Gastroesophageal sphincter (tissue), 4 donors: ENCODE results near the gene ZNHIT2. TPM values are rescaled to one million over a fixed set of nuclear protein-coding genes. Genes with fewer than 3 reads are reported as not detected.

ENCODE experiments used
- ATAC-seq: fragments of 150-250 bp; one replicate; pipeline ENCODE4 v1.9.1; 2016; ENCODE audit warnings: mild to moderate bottlenecking, moderate library complexity
- H3K27ac ChIP-seq, 4 donors: fragments of 200-600 bp; sonication (generic) in 3 of 4; 1 replicate in 3 of 4; 2 replicates in 1 of 4; pipeline ENCODE4 v1.5.1; 2016 to 2019
- H3K27me3 ChIP-seq: fragments of 200-600 bp; sonication (generic); one replicate; pipeline ENCODE4 v1.5.1; 2019
- H3K36me3 ChIP-seq, 2 donors: fragments of 200-600 bp; sonication (generic); one replicate each; pipeline ENCODE4 v1.5.1; 2019; ENCODE audit warnings: control low read depth in 1 of 2
- H3K4me1 ChIP-seq, 3 donors: fragments of 200-600 bp; sonication (generic); 1 replicate in 2 of 3; 2 replicates in 1 of 3; pipeline ENCODE4 v1.5.1; 2016 to 2019; ENCODE audit warnings: control low read depth in 2 of 3
- H3K4me3 ChIP-seq, 2 donors: fragments of 200-600 bp; sonication (generic); one replicate each; pipeline ENCODE4 v1.5.1; 2019; ENCODE audit warnings: mild to moderate bottlenecking in 1 of 2, moderate library complexity in 1 of 2
- H3K9me3 ChIP-seq, 3 donors: fragments of 200-600 bp; sonication (generic); one replicate each; pipeline ENCODE4 v1.5.1; 2017 to 2019; ENCODE audit warnings: control low read depth in 2 of 3
- CTCF ChIP-seq, 4 experiments: fragments of 200-600 bp in 2 of 4; fragments of 450-650 bp in 2 of 4; sonication (generic) in 1 of 4; IDR thresholded peaks; one replicate each; pipeline ENCODE4 v1.5.1; 2017 to 2019; ENCODE audit warnings: antibody characterized with exemption in 4 of 4, mild to moderate bottlenecking in 2 of 4, moderate library complexity in 2 of 4
- EP300 ChIP-seq: sonication (generic); formaldehyde crosslinking; IDR thresholded peaks from one replicate; pipeline ENCODE4 v1.6.1; 2017; ENCODE audit warnings: antibody characterized with exemption, mild to moderate bottlenecking
- POLR2A ChIP-seq, 2 donors: fragments of 450-650 bp; IDR thresholded peaks; one replicate each; pipeline ENCODE4 v1.6.1; 2017; ENCODE audit warnings: antibody characterized with exemption in 2 of 2, mild to moderate bottlenecking in 2 of 2, moderate library complexity in 1 of 2
- POLR2AphosphoS5 ChIP-seq: sonication (generic); formaldehyde crosslinking; IDR thresholded peaks from one replicate; pipeline ENCODE4 v1.6.1; 2017; ENCODE audit warnings: antibody characterized with exemption
- WGBS, 2 donors: methylation state at CpG; one replicate each; pipeline ENCODE4 v1.1.5; 2018; ENCODE audit warnings: low coverage in 1 of 2; 5-methylcytosine and 5-hydroxymethylcytosine counted together
- total RNA-seq, 4 donors: library from RNA; depleted of rRNA; stranded (reverse); fragments of >200 nt; gene quantifications; one replicate each; pipeline ENCODE4 v1.1.0, GENCODE V29; 2016

The ZNHIT2 gene
- total RNA-seq, 4 donors from 2014 or later: 13.6 to 19.1 (median 15.4) TPM

- no peak for ATAC-seq
These were observed 24.5 kb upstream of the ZNHIT2 start for GRCh38 chr11:65141896-65142494.

GRCh38 chr11:65136515-65137096 lies 19.1 kb upstream of the ZNHIT2 start:
- H3K27ac ChIP-seq: no peak overlapping the region
- H3K4me3 ChIP-seq: no peak overlapping the region

More at GRCh38 chr11:65141896-65142494, 24.5 kb upstream of the ZNHIT2 start:
- Histone ChIP-seq H3K4me1 (no peaks in the 10 kb centered on the region), H3K27ac (no peak overlapping the region), H3K4me3 (no peak overlapping the region), H3K36me3 (no peaks in the 10 kb centered on the region), H3K9me3 (no peaks in the 10 kb centered on the region), H3K27me3 (peaks cover 10% of the 10 kb centered on the region)
- 78 to 80% methylated on average over 6 to 7 of the region's 7 CpGs for WGBS, 2 donors
- TF ChIP-seq CTCF (IDR thresholded peaks at IDR 0.05): no peak
- no peak for TF ChIP-seq EP300
- TF ChIP-seq POLR2A (IDR thresholded peaks at IDR 0.05): no peak
- no peak for TF ChIP-seq POLR2AphosphoS5

GRCh38 chr11:65135633-65136145 lies 18.2 kb upstream of the ZNHIT2 start:
- Histone ChIP-seq H3K27me3 (no peaks in the 10 kb centered on the region), H3K27ac (peak overlapping the region; percentile 94 to 98 (median 96)), H3K36me3 (peaks cover 0 to 24% of the 10 kb centered on the region in 2 donors), H3K9me3 (no peaks in the 10 kb centered on the region), H3K4me1 (peaks cover 0 to 43% (median 11%) of the 10 kb centered on the region in 3 donors), H3K4me3 (peak overlapping the region; percentile 84 to 96)
- TF ChIP-seq POLR2A (IDR thresholded peaks at IDR 0.05) (no peak), CTCF (IDR thresholded peaks at IDR 0.05) (no peak), EP300 (no peak), POLR2AphosphoS5 (no peak)
- WGBS, 2 donors: 17 to 41% methylated on average over 5 to 11 of the region's 11 CpGs
- ATAC-seq: no peak

More at GRCh38 chr11:65136515-65137096, 19.1 kb upstream of the ZNHIT2 start:
- WGBS, 2 donors: 78 to 80% methylated on average over 11 to 15 of the region's 15 CpGs
- no peak for ATAC-seq
- Histone ChIP-seq H3K36me3 (peaks cover 0 to 15% of the 10 kb centered on the region in 2 donors), H3K27me3 (no peaks in the 10 kb centered on the region), H3K4me1 (peaks cover 0 to 38% (median 11%) of the 10 kb centered on the region in 3 donors), H3K9me3 (no peaks in the 10 kb centered on the region)
- no peak for TF ChIP-seq EP300
- no peak for TF ChIP-seq POLR2A (IDR thresholded peaks at IDR 0.05)
- TF ChIP-seq POLR2AphosphoS5: no peak
- no peak for TF ChIP-seq CTCF (IDR thresholded peaks at IDR 0.05)

- 0% methylated on average over 2 to 21 of the region's 24 CpGs for WGBS, 2 donors
- Histone ChIP-seq H3K27ac (peak overlapping the region; percentile 94 to 98 (median 96)), H3K27me3 (no peaks in the 10 kb centered on the region), H3K36me3 (peaks cover 0 to 30% of the 10 kb centered on the region in 2 donors), H3K9me3 (no peaks in the 10 kb centered on the region), H3K4me3 (peak overlapping the region; percentile 84 to 96), H3K4me1 (peaks cover 0 to 43% (median 11%) of the 10 kb centered on the region in 3 donors)
- ATAC-seq: peak; percentile 95
- no peak for TF ChIP-seq EP300
- no peak for TF ChIP-seq POLR2A (IDR thresholded peaks at IDR 0.05)
- peak; percentile 63 for TF ChIP-seq POLR2AphosphoS5
- peak in 1 of 4 experiments; percentile 11 for TF ChIP-seq CTCF (IDR thresholded peaks at IDR 0.05)
These were observed 17.6 kb upstream of the ZNHIT2 start for GRCh38 chr11:65134952-65135632.
